DND-41 (cell line): ENCODE measurements around the gene MICU2.

ENCODE experiments used
- CTCF ChIP-seq: IDR thresholded peaks from 2 replicates; pipeline ENCODE4 v1.5.1; 2012; ENCODE audit warnings: borderline replicate concordance, low read length, moderate library complexity, mild to moderate bottlenecking; ENCODE audit not compliant: poor library complexity, severe bottlenecking; ENCODE audit errors: extremely low read depth
- EZH2 ChIP-seq: IDR thresholded peaks from 3 replicates; pipeline ENCODE4 v1.6.1; 2012; ENCODE audit warnings: borderline replicate concordance, low read depth, mild to moderate bottlenecking, moderate library complexity, low read length, inconsistent platforms; ENCODE audit not compliant: severe bottlenecking

DNA sequence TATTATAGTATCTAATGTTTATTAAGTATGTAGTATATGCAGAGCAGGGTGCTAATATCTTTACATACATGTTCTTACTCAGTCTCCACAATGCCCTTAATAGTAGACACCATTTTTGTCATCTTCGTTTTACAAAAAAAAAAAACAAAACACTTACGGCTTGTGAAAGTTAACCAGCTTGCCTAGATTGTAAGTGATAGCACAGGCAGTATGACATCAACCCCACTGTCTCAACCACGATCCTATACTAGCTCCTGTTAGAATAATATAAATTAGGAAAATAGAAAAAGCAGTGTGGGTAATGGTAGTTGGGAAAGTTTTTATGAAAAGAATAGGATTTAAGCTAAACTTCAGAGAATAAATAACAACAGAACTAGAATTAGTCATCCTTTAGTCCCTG is 34.3 kb downstream of the MICU2 start:
- TF ChIP-seq CTCF, result no peak
- no peak for TF ChIP-seq EZH2
